GM12872 (cell line): ENCODE data around the gene FAM193B.

Experiments
- TF ChIP-seq, protein P1 (sequence below): IDR thresholded peaks from 3 replicates; pipeline ENCODE4 v1.5.1; 2011; ENCODE audit warnings: low read depth, mild to moderate bottlenecking, low read length, moderate library complexity; ENCODE audit not compliant: insufficient read depth

FAM193B gene

DNA sequence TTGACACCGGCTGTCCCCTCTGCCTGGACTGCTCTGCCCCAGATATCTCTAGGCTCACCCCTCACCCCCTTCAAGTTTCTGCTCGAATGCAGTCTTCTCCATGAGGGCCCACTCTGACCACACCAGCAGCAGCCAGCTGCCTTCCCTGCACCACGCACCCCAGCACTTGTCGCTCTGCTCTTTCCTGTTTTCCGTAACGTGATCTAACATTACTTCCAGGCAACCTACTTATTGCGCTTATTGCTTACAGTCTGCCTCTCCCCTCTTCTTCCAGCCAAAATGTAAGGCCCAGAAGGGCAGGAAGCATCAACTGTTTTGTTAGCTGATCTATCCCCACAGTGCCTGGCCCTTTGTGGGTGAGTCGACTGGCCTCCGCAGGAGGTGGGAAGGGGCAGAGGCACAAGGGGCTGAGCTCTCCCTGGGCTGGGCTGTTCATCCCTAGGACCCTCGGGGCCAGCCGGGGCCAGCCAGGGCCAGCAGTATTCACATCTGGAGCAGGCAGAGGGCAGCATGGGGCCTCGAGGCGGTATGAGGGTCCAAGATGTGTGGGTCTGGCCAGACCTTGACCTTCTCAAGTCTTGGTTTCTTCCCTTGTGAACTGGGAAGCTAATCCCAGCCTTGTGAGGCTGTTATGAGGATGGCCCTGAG, 69.3 kb downstream of the FAM193B start:
- TF ChIP-seq, protein P1, sequence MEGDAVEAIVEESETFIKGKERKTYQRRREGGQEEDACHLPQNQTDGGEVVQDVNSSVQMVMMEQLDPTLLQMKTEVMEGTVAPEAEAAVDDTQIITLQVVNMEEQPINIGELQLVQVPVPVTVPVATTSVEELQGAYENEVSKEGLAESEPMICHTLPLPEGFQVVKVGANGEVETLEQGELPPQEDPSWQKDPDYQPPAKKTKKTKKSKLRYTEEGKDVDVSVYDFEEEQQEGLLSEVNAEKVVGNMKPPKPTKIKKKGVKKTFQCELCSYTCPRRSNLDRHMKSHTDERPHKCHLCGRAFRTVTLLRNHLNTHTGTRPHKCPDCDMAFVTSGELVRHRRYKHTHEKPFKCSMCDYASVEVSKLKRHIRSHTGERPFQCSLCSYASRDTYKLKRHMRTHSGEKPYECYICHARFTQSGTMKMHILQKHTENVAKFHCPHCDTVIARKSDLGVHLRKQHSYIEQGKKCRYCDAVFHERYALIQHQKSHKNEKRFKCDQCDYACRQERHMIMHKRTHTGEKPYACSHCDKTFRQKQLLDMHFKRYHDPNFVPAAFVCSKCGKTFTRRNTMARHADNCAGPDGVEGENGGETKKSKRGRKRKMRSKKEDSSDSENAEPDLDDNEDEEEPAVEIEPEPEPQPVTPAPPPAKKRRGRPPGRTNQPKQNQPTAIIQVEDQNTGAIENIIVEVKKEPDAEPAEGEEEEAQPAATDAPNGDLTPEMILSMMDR, result no peak

DNA sequence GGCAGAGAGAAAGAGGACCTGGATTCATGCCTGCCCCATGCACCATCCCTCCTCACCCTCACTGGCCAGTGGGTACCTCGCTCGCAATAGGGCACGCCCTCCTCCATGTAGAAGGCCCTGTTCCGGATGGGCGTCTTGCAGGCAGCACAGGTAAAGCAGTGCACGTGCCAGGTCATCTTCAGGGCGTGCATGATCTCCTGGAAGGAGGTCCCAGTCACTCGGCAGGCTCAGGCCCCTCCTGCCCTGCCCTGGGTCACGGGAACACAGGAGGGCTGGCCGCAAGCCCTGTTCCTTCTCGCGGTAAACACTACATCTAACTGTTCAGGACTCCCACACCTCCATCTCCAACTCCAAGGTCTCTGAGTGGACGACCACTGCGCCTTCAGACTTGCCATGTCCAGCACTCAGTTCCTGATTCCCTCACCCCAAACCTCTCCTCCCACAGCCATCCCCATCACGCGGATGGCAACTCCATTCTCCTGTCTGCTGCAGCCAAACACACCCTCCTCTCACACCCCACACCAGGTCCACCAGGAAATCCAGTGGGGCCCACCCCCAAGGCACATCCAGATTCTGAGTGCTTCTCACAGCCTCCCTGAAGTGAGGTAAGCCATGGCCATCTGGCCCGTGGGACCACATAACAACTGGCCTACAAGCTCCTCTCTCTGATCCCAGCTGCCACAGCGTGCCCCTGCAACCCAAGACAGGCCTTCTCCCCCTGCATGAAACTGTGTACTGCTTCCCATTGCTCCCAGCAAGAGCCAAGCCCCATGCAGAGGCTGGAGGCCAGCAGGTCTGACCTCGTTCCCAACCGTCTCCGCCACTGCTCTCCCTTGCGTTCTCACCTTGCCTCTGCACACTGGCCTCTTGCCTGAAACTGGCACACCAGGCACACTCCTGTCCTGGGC, 70.1 kb downstream of the FAM193B start:
- TF ChIP-seq, protein P1, result no peak

DNA sequence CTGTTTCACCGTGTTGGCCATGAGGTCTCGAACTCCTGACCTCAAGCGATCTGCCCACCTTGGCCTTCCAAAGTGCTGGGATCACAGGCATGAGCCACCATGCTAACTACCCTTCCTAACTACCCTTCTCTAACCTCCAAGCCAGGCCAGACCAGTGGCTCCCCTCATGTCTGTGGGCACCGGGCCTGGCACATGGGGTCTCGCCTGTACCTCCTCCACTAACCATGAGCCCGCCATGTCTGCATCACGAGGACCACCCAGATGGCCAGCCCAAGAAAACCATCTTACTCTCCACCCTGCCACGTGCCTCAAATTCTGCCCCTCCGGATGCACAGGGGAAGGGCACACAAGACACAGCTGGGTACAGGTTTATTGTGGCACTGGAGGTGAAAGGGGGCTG, 71.3 kb downstream of the FAM193B start:
- TF ChIP-seq, protein P1, result no peak

DNA sequence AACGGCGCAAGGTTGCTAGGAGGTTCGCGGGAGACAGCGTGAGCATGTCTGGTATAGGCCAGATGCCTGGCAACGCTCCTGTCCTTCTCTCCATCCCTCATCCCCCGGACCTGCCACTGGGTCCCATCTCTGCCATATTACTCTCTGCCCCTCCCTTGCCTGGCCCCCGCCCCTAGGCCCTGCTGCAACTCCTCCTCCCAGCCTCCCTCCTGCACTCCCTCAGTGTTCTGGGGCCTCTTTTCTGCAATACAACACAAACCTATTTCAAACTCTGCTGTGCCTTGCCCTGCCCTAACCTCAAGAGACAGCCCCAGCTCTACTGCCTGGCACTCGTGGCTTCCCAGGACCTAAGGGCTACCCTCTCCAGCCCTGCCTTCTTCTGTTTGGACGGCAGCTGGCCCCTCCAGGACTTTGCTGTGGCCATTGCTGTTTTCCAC, 72.0 kb downstream of the FAM193B start:
- TF ChIP-seq, protein P1, result no peak

DNA sequence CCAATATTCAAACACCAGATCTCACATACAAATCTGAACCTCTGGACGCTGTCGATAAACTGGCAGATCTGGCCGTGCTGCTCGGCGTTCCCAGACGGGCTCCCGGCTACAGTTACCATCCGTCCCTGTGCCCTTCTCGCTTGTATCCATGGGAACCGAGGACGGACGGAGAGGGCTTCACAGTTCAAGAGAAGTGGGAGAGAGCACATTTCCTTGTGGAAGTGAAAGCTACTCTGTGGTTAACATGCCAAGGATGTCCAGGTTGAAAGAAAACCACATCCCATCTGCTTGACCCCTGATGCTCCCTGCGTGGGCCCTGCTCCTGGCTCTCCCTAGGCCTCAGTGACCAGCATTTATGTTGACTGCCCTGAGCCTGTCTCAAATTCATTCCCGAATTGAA, 74.6 kb downstream of the FAM193B start:
- TF ChIP-seq, protein P1, result no peak

DNA sequence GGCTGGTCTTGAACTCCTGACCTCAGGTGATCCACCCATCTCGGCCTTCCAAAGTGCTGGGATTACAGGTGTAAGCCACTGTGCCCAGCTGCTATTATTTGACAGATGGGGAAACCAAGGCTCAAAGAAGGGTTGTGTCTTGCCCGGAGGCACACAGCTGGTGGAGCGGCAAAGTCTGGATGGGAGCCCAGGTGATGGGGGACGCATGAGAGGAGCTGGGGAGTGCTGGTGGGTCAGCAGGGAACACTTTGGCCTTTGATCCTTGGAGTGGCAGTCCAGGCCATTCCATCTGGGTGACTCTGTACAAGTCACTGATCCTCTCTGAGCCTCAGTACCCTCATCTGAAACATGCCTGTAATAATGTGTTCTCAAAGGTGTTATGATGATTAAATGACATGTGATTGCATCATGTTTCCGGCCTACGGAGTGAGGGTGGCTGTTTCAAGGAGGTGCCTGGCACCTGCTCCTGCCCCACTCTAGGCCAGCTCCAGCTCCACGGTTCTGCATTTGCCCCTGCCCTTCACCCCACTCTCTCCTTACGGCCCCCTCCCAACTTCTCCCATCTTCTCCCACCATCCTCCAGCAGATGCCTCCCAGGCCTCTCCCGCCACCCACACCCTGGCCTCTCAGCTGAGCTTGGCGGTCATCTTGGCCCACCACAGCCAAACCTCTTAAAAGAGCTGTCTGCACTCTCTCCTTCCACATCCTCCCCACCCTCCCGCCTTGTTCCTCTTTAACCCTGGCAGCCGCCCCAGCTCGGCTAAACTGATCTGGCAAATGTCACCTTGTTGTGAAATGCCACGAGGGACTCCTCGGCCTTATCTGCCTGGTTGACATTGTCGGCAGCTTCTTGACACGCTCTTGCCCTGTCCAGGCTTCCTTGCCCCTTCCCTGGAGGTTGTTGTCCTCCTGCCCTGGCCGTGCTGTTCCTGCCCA, 75.4 kb downstream of the FAM193B start:
- TF ChIP-seq, protein P1, result no peak
